DOHH2 (cell line): ENCODE measurements around the gene KAT6B.

Source experiments
- H3F3A ChIP-seq: fragments of 200-600 bp; sonication (generic), shearing (Covaris generic); 2 replicates; pipeline ENCODE4 v1.6.0; 2016; ENCODE audit warnings: antibody characterized with exemption, mild to moderate bottlenecking; ENCODE audit not compliant: control insufficient read depth, insufficient read depth
- H3K27ac ChIP-seq: fragments of 200-600 bp; sonication (generic); 2 replicates; pipeline ENCODE4 v1.5.1; 2014; ENCODE audit warnings: low read depth, mild to moderate bottlenecking, low read length, moderate library complexity
- H3K27me3 ChIP-seq: fragments of 200-600 bp; sonication (generic); 2 replicates; pipeline ENCODE4 v1.6.1; 2014; ENCODE audit warnings: mild to moderate bottlenecking, low read length, mixed read lengths; ENCODE audit not compliant: control insufficient read depth
- H3K36me3 ChIP-seq: fragments of 200-600 bp; sonication (generic); 2 replicates; pipeline ENCODE4 v1.6.1; 2014; ENCODE audit warnings: mild to moderate bottlenecking, low read length, moderate library complexity, mixed read lengths; ENCODE audit not compliant: control insufficient read depth
- H3K4me1 ChIP-seq: fragments of 200-600 bp; sonication (generic); 2 replicates; pipeline ENCODE4 v1.6.1; 2014; ENCODE audit warnings: mild to moderate bottlenecking, low read length, mixed read lengths; ENCODE audit not compliant: control insufficient read depth
- H3K4me2 ChIP-seq: fragments of 200-600 bp; sonication (generic); 2 replicates; pipeline ENCODE4 v1.6.0; 2014; ENCODE audit warnings: mild to moderate bottlenecking, low read length, moderate library complexity
- H3K4me3 ChIP-seq: fragments of 200-600 bp; sonication (generic); 2 replicates; pipeline ENCODE4 v1.5.1; 2014; ENCODE audit warnings: mild to moderate bottlenecking, low read length, mixed read lengths
- H3K79me2 ChIP-seq: fragments of 200-600 bp; sonication (generic); 2 replicates; pipeline ENCODE4 v1.6.1; 2014; ENCODE audit warnings: mild to moderate bottlenecking, low read length, mixed read lengths; ENCODE audit not compliant: control insufficient read depth
- H3K9me2 ChIP-seq: fragments of 200-600 bp; sonication (generic); replicated peaks from 2 replicates; pipeline ENCODE4 v1.6.1; 2014; ENCODE audit warnings: mild to moderate bottlenecking, low read length, mixed read lengths; ENCODE audit not compliant: control insufficient read depth
- H3K9me3 ChIP-seq: fragments of 200-600 bp; sonication (generic); 2 replicates; pipeline ENCODE4 v1.6.1; 2014; ENCODE audit warnings: antibody characterized with exemption, low read length, mixed read lengths; ENCODE audit not compliant: control insufficient read depth, insufficient read depth
- H4K20me1 ChIP-seq: fragments of 200-600 bp; sonication (generic); 2 replicates; pipeline ENCODE4 v1.6.0; 2014; ENCODE audit warnings: low read depth, mild to moderate bottlenecking, antibody characterized with exemption, low read length, moderate library complexity; ENCODE audit not compliant: control insufficient read depth, insufficient read depth
- EZH2phosphoT487 ChIP-seq: fragments of 200-600 bp; sonication (generic); IDR thresholded peaks from 2 replicates; pipeline ENCODE4 v1.6.1; 2017; ENCODE audit warnings: borderline replicate concordance, mild to moderate bottlenecking, antibody characterized with exemption, low read length, moderate library complexity, mixed read lengths
- TF ChIP-seq, protein P1 (sequence below): fragments of 200-600 bp; sonication (generic); IDR thresholded peaks from one replicate; pipeline ENCODE4 v1.5.1; 2014; ENCODE audit warnings: antibody characterized with exemption, mild to moderate bottlenecking, low read depth, low read length; ENCODE audit not compliant: poor library complexity, severe bottlenecking

Gene KAT6B

DNA sequence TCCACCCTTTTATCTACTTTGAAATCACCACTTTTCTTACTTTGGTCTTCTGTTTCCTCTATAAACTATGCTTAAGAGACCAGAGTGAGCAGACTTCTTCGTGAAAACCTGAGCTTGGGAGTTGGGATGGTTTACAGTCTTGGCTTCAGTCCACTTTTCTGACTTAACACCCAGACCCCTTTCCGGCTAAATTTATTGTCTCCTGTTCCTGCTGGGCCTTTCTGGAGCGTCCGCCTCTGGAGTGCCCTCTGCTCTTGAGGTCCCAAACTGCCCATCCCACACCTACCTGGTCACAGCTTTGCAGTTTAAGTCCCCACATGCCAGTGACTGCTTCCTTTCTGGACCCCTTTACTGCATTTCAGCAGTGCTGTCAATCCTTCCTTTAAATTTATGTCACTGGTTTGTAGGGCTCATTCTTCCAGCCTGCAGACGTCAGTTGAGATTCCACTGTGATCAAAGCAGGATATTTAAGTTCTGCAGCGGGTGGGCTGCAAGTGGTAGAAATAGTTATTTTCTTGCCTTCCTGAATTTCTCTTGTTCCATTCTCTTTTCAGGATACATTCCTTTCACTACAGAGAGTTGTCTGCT lies 80.3 kb downstream of the KAT6B start:
- H3K4me2 ChIP-seq, result no peak overlapping the region
- H3K9me2 ChIP-seq, result no peaks in the 10 kb centered on the region
- no peak overlapping the region for H3K4me3 ChIP-seq
- H3K27me3 ChIP-seq, result no peaks in the 10 kb centered on the region
- no peaks in the 10 kb centered on the region for H3K9me3 ChIP-seq
- H3K27ac ChIP-seq, result no peak overlapping the region
- no peaks in the 10 kb centered on the region for H3K4me1 ChIP-seq
- H3F3A ChIP-seq, result no peaks in the 10 kb centered on the region
- TF ChIP-seq, protein P1, sequence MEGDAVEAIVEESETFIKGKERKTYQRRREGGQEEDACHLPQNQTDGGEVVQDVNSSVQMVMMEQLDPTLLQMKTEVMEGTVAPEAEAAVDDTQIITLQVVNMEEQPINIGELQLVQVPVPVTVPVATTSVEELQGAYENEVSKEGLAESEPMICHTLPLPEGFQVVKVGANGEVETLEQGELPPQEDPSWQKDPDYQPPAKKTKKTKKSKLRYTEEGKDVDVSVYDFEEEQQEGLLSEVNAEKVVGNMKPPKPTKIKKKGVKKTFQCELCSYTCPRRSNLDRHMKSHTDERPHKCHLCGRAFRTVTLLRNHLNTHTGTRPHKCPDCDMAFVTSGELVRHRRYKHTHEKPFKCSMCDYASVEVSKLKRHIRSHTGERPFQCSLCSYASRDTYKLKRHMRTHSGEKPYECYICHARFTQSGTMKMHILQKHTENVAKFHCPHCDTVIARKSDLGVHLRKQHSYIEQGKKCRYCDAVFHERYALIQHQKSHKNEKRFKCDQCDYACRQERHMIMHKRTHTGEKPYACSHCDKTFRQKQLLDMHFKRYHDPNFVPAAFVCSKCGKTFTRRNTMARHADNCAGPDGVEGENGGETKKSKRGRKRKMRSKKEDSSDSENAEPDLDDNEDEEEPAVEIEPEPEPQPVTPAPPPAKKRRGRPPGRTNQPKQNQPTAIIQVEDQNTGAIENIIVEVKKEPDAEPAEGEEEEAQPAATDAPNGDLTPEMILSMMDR, result no peak
- no peak for TF ChIP-seq EZH2phosphoT487
- H4K20me1 ChIP-seq, result no peaks in the 10 kb centered on the region
- no peaks in the 10 kb centered on the region for H3K36me3 ChIP-seq
- peaks cover 19% of the 10 kb centered on the region for H3K79me2 ChIP-seq

DNA sequence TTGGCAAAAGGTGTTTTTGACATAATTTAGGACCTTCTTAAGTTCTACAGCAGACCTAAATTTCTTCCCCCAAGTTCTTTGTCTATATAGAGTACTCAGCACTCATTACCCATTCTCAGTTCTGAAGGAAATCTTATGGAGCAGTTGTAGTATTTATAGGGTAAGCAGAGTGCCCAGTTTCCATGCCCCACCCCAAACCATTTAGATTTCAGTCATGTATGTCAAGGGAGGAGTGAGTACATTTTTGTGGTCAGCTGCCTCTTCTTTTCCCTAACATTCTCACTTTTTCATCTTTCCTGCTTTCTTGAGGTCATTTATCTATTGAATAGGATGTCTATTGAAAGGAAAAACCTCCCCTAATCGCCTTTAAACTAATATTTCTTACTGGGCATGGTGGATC lies 83.3 kb downstream of the KAT6B start:
- no peak overlapping the region for H3K4me3 ChIP-seq
- H3K4me2 ChIP-seq, result no peak overlapping the region
- no peaks in the 10 kb centered on the region for H3K4me1 ChIP-seq
- H4K20me1 ChIP-seq, result no peaks in the 10 kb centered on the region
- H3F3A ChIP-seq, result no peaks in the 10 kb centered on the region
- TF ChIP-seq EZH2phosphoT487, result no peak
- TF ChIP-seq, protein P1, result no peak
- H3K79me2 ChIP-seq, result 0 out of 2 replicates have a peak, but pooled peaks cover 9% of the 10 kb centered on the region
- no peaks in the 10 kb centered on the region for H3K36me3 ChIP-seq
- H3K27ac ChIP-seq, result no peak overlapping the region
- H3K9me3 ChIP-seq, result no peaks in the 10 kb centered on the region
- H3K27me3 ChIP-seq, result no peaks in the 10 kb centered on the region
- no peaks in the 10 kb centered on the region for H3K9me2 ChIP-seq

DNA sequence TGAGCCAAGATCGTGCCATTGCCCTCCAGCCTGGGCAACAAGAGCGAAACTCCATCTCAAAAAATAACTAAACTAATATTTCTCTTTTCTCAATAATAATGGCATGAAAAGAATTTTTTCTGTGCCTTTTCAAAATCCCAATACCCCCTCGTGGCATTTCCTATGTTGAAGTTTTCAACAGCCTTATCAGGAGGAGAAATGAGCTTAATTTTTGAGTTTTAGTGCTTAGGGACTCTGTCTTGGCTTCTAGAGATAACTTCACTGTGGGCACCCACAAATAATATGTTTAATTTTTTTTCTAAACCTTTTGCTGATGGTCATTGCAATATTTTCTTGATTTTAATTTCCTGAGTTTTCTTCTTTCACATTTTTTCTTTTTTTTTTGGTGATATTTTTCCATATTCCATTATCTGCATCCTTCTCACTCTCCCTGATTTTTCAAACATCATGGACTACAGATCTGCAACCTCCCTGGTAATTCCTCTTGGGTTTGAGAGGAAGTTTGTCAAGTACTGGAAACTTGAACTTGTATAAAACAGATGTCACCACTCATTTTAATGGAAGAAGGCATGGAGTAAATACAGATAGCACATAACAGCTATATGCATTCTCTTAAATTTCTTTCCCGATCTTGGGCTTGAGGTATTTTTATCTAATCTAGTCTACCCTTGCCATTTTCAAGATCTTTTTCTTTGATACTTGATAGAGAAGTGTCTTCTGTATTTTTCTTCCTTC lies 84.0 kb downstream of the KAT6B start:
- no peak overlapping the region for H3K4me3 ChIP-seq
- no peaks in the 10 kb centered on the region for H3K9me3 ChIP-seq
- no peaks in the 10 kb centered on the region for H3F3A ChIP-seq
- no peak overlapping the region for H3K4me2 ChIP-seq
- no peaks in the 10 kb centered on the region for H3K4me1 ChIP-seq
- no peak for TF ChIP-seq EZH2phosphoT487
- TF ChIP-seq, protein P1, result no peak
- no peaks in the 10 kb centered on the region for H3K27me3 ChIP-seq
- no peaks in the 10 kb centered on the region for H4K20me1 ChIP-seq
- no peak overlapping the region for H3K27ac ChIP-seq
- H3K79me2 ChIP-seq, result 0 out of 2 replicates have a peak, but pooled peaks cover 6% of the 10 kb centered on the region
- no peaks in the 10 kb centered on the region for H3K36me3 ChIP-seq
- no peaks in the 10 kb centered on the region for H3K9me2 ChIP-seq
